ENCODE data around the gene ABTB2. TPM values are rescaled to one million over a fixed set of nuclear protein-coding genes. Genes with fewer than 3 reads are reported as not detected.

ABTB2 gene
- total and polyA plus RNA-seq, 2 of the 8 experiments (the other 6 are each of a cell fraction or from before 2014, with no cell fraction given) = 7.7 to 10.2 TPM

Small RNA genes within 50 kb of the gene (small RNA-seq; reads per million reads assigned to genes)
- gene AL035079.1 (ENCODE audit: insufficient read depth) (not detected), gene RF00019 (ENCODE audit: insufficient read depth) (not detected)

Other genes starting within 250 kb of the ABTB2 start
- 14.3 and 15.0 TPM in 2 replicates for gene CAT, start 80.9 kb upstream of the ABTB2 start, total RNA-seq (2021; fragmentation: NEBNext Ultra II Directional; extraction: Animal tissue kit (Norgen Biotek cat#: 25700))
- 7.3 and 9.6 TPM in 2 replicates for gene CAT, start 80.9 kb upstream of the ABTB2 start, polyA plus RNA-seq (2011; rRNA removed)
- gene ELF5, start 155.8 kb upstream of the ABTB2 start, total RNA-seq (2021; fragmentation: NEBNext Ultra II Directional; extraction: Animal tissue kit (Norgen Biotek cat#: 25700)) = not detected in 2 replicates
- gene ELF5, start 155.8 kb upstream of the ABTB2 start, polyA plus RNA-seq (2011; rRNA removed) = not detected in 2 replicates